ENCODE measurements around the gene ATP1A4. TPM values are rescaled to one million over a fixed set of nuclear protein-coding genes. Genes with fewer than 3 reads are reported as not detected.

Gene ATP1A4
- total and polyA plus RNA-seq, 2 of the 13 experiments (the other 11 are each of a cell fraction or from before 2014, with no cell fraction given): not detected

DNA sequence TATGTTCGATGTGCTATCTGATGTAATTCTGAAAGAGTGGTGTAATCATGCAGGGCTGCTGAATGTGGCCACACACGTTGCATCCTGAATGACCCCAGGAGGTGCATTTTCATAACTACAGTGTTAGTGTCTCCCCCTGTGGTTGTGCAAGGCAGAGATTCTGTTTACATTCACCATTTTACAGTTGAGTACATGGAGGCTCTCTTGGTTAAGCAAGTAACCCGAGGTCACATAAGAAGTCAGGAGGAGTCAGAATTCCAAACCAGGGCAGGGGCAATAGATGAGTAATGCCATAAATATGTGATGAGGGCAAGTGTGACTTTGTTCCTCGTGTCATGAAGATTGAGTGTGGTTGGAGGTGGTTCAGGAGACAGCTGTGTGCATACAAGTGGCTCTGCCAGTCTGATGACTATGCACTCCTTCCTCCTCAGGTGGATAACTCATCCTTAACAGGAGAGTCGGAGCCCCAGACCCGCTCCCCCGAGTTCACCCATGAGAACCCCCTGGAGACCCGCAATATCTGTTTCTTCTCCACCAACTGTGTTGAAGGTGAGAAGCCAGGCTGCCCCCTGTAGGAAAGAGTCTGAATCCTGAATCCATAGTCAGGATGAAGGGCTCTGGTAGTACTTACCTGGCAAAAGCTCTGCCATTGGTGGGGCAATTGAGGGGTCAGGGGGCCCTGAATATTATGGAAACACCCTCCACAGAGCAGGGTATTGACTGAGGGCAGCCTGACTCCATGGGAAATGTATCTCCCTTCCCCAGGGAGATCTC lies 26.5 kb upstream of the ATP1A4 start (continued):
- TF ChIP-seq PRPF4 (IDR thresholded peaks at IDR 0.05; ENCODE audit: low read depth, low read length, poor library complexity, severe bottlenecking) (no peak), PHF21A (CRISPR knock-in tag; IDR thresholded peaks at IDR 0.05) (no peak), TAF1 (CRISPR knock-in tag; IDR thresholded peaks at IDR 0.05) (no peak), TBX3 (IDR thresholded peaks at IDR 0.05; ENCODE audit: borderline replicate concordance) (no peak), CAMTA2 (CRISPR knock-in tag; IDR thresholded peaks at IDR 0.05; ENCODE audit: borderline replicate concordance) (no peak), ZNF614 (CRISPR knock-in tag; IDR thresholded peaks at IDR 0.05; ENCODE audit: borderline replicate concordance) (no peak), ZNF24 (IDR thresholded peaks at IDR 0.05) (no peak)

DNA sequence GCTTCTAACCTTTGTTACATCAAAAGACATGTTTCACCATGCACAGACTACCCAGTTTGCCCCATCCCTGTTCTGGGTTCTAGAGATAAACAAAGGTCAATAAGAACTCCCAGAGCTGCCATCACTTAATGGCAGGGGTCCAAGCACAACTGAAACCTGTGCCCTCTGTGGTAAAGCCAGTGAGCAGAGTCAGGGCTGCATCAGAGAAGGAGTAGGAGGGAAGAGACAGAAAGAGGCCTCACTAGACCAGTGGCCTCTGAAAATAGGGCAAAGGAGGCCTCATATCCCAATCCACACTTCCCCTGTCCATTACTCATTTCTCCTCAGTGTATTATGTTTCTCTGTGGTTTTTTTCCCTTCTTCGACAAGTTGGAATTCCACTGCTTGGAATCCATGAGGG lies 25.7 kb upstream of the ATP1A4 start:
- no peak overlapping the region for H3K4me3 ChIP-seq (replicated peaks in 1 of 3; ENCODE audit: insufficient read depth in 1 of 3, low read depth in 2 of 3, low read length in 3 of 3)
- no peak for ATAC-seq
- H3K4me1 ChIP-seq (ENCODE audit: insufficient read depth, low read length): peaks cover 62% of the 10 kb centered on the region
- no peak overlapping the region for H3K9ac ChIP-seq (ENCODE audit: insufficient read depth, low read depth, low read length)
- in situ Hi-C loops (cut with HindIII; ENCODE audit: extremely low pct_ligation_motif_present, low pct_unique_long_range_greater_than_20kb): no loop called here
- H3K27ac ChIP-seq (ENCODE audit: extremely low read length, insufficient read depth, low read length): no peak overlapping the region
- no peaks in the 10 kb centered on the region for H3K36me3 ChIP-seq (replicated peaks in 1 of 2; ENCODE audit: control insufficient read depth in 1 of 2, insufficient read depth in 2 of 2, low read length in 2 of 2)
- DNase-seq (ENCODE audit: low spot score): no peak
- no peak for FAIRE-seq
- H3K4me2 ChIP-seq (ENCODE audit: low read depth, low read length): no peak overlapping the region
- no peaks in the 10 kb centered on the region for H4K20me1 ChIP-seq (ENCODE audit: insufficient read depth, low read length)
- intact Hi-C loops (cut with micrococcal nuclease; ENCODE audit: unreplicated experiment): no loop called here
- H3K27me3 ChIP-seq (ENCODE audit: control insufficient read depth in 1 of 2, insufficient read depth in 2 of 2, low read length in 2 of 2): no peaks in the 10 kb centered on the region; a peak in 1 of 5 replicates
- WGBS (ENCODE audit: low lambda C conversion rate): 64% methylated on average over 1 of the region's 1 CpG
- ChIA-PET CTCF (ENCODE audit: low intra/inter-chr PET ratio, low total read pairs) (no interaction called here), POLR2A (no interaction called here)
- BruUV-seq (replicated peaks): no TSS peak
- no peak overlapping the region for H2AFZ ChIP-seq (ENCODE audit: low read length)
- H3K9me3 ChIP-seq (ENCODE audit: low read length): no peaks in the 10 kb centered on the region
- H3K79me2 ChIP-seq (ENCODE audit: insufficient read depth, low read length): no peaks in the 10 kb centered on the region
- TF ChIP-seq LCORL (IDR thresholded peaks at IDR 0.05) (no peak), LCORL (CRISPR knock-in tag; IDR thresholded peaks at IDR 0.05) (no peak), SPEN (CRISPR knock-in tag; IDR thresholded peaks at IDR 0.05; ENCODE audit: low read depth) (no peak), ONECUT2 (CRISPR knock-in tag; IDR thresholded peaks at IDR 0.05) (no peak), ZNF724P (CRISPR knock-in tag; IDR thresholded peaks at IDR 0.05; ENCODE audit: borderline replicate concordance) (no peak)
- TF ChIP-seq, protein P1, sequence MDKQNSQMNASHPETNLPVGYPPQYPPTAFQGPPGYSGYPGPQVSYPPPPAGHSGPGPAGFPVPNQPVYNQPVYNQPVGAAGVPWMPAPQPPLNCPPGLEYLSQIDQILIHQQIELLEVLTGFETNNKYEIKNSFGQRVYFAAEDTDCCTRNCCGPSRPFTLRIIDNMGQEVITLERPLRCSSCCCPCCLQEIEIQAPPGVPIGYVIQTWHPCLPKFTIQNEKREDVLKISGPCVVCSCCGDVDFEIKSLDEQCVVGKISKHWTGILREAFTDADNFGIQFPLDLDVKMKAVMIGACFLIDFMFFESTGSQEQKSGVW (CRISPR knock-in tag; IDR thresholded peaks at IDR 0.05; ENCODE audit: borderline replicate concordance): no peak

All from HepG2 (cell line).